NCI-H345 treated with DMSO at 0.1 percent for 48 hours (cell line): ENCODE data around the gene ATP6V0E2.
A peak's percentile ranks its signal among the peaks of the same experiment; 100 is the strongest.

Experiments used
- DNase-seq: peaks from one replicate; lab custom pipeline; 2025; ENCODE audit not compliant: unreplicated experiment; lab: John Stamatoyannopoulos, UW

ATP6V0E2 gene

GRCh38 chr7:149838224-149838991 is 35.4 kb upstream of the ATP6V0E2 start, which contains the start of gene ZNF862:
TSS of gene ZNF862 (plus strand) at chr7:149838375. CDS start at chr7:149838612, 237 bp downstream.
- peak; percentile 86 for DNase-seq

- DNase-seq: peak; percentile 3
Observed at GRCh38 chr7:149838992-149839408, 34.8 kb upstream of the ATP6V0E2 start.

- no peak for DNase-seq
Observed at GRCh38 chr7:149839933-149840332, 33.8 kb upstream of the ATP6V0E2 start.

GRCh38 chr7:149843566-149843965 is 30.2 kb upstream of the ATP6V0E2 start:
- no peak for DNase-seq

GRCh38 chr7:149844445-149844844 is 29.3 kb upstream of the ATP6V0E2 start:
- DNase-seq: no peak

- DNase-seq: no peak
Observed at GRCh38 chr7:149845257-149845980, 28.4 kb upstream of the ATP6V0E2 start.

GRCh38 chr7:149846021-149846420 is 27.7 kb upstream of the ATP6V0E2 start:
- no peak for DNase-seq

GRCh38 chr7:149846436-149847046 is 27.2 kb upstream of the ATP6V0E2 start:
- no peak for DNase-seq

- DNase-seq: no peak
Observed at GRCh38 chr7:149849174-149849573, 24.6 kb upstream of the ATP6V0E2 start.

- DNase-seq: no peak
Observed at GRCh38 chr7:149850007-149850594, 23.7 kb upstream of the ATP6V0E2 start.

- DNase-seq: no peak
Observed at GRCh38 chr7:149850716-149851115, 23.1 kb upstream of the ATP6V0E2 start.

- DNase-seq: no peak
Observed at GRCh38 chr7:149851449-149851848, 22.3 kb upstream of the ATP6V0E2 start.

GRCh38 chr7:149853157-149853556 is 20.6 kb upstream of the ATP6V0E2 start:
- DNase-seq: no peak

GRCh38 chr7:149854611-149855360 is 19.0 kb upstream of the ATP6V0E2 start:
- peak; percentile 95 for DNase-seq

- DNase-seq: no peak
Observed at GRCh38 chr7:149855361-149856305, 18.1 kb upstream of the ATP6V0E2 start.

GRCh38 chr7:149856583-149856982 is 17.2 kb upstream of the ATP6V0E2 start:
- DNase-seq: no peak

- DNase-seq: no peak
Observed at GRCh38 chr7:149859369-149859768, 14.4 kb upstream of the ATP6V0E2 start.

GRCh38 chr7:149859876-149860275 is 13.9 kb upstream of the ATP6V0E2 start:
- DNase-seq: no peak

- no peak for DNase-seq
Observed at GRCh38 chr7:149860821-149861727, 12.7 kb upstream of the ATP6V0E2 start.
